HG03520 (cell line): ENCODE measurements around the gene PITX2.
A peak's percentile ranks its signal among the peaks of the same experiment; 100 is the strongest.

ENCODE experiments used
- ATAC-seq: cut with Tn5 transposase; IDR thresholded peaks from one replicate; pipeline ENCODE4 v1.9.1; 2021; ENCODE audit warnings: mild to moderate bottlenecking, moderate library complexity; ENCODE audit not compliant: unreplicated experiment

PITX2 gene

GRCh38 chr4:110636680-110637407 is 14.0 kb upstream of the PITX2 start:
- no peak for ATAC-seq

- no peak for ATAC-seq
Measured at GRCh38 chr4:110636171-110636679, 13.3 kb upstream of the PITX2 start.

DNA sequence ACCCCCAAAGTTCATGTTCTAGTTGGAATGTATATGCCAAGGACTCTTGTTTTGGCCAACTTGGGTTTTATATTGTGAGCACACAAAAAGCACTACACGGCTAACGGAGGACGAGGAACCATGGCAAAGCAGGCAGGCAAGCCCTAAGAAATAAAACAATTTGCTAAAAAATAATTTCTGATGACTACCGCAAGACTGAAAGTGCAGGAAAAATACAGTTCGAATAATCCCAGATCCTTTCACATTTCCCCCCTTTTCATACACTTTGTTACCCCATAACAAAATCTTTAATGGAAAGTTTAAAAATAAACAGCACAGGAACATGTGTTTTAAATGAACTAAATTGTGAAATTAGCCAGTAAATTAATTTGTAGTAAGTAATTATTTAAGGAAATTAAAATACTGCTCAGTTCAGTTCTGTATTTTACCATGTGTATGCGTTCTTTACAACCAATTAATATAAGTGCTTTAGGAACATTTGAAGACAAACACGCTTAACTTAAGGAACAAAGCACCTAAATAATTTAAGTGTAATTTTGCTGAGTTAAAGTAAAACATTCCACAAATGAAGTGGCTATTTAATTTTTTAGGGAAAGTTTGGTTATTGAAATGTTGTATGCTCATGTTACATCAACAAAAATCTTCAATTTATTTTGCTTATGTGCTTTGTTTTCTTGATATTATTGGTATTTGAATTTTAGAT is 12.4 kb upstream of the PITX2 start:
- ATAC-seq = no peak

- ATAC-seq = no peak
Measured at GRCh38 chr4:110634350-110635162, 11.7 kb upstream of the PITX2 start.

- no peak for ATAC-seq
Measured at GRCh38 chr4:110633358-110634341, 10.8 kb upstream of the PITX2 start.

GRCh38 chr4:110632506-110633357 is 9.9 kb upstream of the PITX2 start:
- ATAC-seq = no peak

DNA sequence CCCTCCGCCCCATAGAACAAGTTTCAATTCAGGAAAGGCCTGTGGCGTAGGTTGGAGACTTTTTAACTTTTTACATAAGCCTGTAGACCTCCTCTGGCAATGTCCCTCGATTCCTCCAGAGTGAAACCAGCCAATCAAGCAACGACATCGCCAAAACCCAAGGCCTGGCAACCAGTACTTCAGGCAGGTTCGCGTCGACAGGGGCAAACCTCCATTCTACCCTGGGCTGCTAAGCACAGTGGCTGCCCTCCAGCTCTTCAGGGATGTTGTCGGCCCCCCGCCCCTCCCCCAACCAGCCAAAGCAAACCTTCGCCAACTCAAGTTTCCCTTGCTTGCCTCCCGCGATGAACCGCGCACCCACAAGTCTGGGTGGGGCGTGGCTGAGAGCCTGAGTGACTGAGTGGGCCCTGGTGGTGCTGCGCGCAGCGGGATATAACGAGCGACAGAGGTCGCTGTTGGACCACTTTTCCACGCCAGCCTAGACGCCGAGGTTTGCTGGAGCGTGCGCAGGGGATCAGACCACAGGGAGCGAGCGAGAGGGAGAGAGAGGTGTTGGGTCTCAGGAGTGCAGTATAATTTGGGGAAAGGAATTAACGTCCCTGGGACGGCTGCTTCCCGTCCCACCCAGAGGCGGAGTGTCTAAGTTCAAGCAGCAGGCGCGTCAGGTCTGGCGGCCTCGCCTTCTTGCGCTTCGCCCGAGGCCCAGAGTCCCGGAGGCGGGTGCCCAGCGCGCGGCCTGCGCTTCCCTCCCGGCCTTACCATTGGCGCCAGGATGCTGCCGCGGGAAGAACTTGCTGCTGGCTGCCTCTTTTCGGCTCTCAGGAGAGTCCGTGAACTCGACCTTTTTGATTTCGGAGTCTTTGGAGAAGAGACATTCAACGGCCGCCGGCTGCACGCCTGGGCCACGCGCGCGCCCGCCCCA is 9.0 kb upstream of the PITX2 start:
- peak; percentile 98 for ATAC-seq

GRCh38 chr4:110630688-110631402 is 8.0 kb upstream of the PITX2 start:
- no peak for ATAC-seq

GRCh38 chr4:110629780-110630687 is 7.2 kb upstream of the PITX2 start:
- ATAC-seq = no peak

DNA sequence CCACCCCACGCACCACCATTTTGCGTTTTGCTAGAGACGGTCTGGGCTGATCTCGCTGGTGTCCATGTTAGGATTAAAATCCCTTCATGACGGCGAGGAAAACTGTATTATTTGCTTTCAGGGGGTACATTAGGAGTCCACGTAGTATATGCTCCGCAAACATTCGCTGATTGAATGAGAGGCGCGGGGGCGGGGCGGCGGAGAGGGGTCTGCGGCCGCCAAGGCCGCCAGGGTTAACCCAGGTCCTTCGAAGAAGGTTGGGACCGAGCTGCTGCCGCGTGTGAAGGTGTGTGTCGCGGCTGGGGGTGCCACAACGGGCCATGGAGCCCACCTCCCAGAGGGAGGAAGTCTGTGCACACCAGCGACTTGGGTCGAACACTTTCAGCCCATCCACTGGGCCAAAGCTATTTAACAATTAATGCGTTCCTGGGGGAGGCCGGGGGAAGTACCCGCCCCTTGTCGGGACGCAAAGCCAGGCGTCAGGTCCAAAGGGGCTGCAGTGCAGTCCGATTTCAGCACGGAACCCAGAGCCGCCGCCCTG is 6.4 kb upstream of the PITX2 start:
- no peak for ATAC-seq

DNA sequence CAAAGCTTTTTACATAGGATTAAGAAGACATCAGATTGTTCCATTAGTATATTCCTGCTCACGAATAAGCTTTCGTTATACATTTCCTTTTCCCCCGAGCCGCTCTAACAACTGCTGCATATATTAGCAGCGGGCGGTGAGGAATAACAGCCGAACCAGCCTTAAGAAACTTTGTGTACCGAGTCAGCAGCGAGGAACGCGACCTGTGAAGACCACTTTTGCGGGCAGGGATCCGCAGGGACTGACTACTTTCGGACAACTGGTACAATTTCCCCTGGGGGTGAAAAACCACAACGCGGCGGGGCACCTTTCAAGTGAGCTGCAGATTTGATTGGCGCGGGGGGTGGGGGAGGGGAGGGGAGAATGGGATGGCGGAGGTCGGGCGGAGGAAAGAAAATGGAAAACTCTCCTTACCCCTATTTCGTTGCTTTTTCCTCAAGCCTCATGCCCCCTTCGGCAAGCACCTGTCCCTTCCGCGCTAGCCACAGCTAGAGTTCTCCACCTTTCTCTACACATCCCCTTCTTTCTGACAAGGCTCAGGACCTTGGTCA is 5.9 kb upstream of the PITX2 start:
- ATAC-seq = no peak

GRCh38 chr4:110627977-110628662 is 5.2 kb upstream of the PITX2 start:
- no peak for ATAC-seq

DNA sequence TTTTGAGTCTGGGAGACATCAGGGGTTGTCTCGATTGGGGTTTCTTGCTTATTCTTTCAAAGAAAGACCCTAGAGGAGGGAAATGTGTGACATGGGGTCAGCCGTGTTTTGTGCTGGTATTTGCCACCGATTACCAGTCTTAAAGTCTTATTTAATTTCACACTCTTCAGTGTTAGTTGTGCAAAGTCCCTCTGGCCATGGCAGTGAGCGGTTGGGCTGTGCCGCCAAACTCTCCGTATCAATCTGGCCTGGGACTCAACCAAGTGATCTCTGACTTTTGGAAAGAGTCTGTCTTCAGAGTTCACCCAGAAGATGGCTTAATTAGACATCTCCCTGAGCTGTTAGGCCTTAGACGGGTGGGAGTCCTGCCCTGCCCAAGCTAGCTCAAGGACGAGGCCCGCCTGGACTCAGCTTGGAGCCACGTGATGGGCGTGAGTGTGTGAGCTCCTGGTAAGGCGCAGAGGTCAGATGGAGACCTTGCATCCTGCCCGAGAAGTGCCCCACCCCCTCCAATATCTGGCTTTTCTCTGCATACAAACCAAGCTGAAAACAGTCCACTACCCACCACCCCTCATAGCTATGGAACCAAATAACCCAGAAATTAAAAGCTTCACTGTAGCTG is 3.8 kb upstream of the PITX2 start:
- ATAC-seq = no peak

DNA sequence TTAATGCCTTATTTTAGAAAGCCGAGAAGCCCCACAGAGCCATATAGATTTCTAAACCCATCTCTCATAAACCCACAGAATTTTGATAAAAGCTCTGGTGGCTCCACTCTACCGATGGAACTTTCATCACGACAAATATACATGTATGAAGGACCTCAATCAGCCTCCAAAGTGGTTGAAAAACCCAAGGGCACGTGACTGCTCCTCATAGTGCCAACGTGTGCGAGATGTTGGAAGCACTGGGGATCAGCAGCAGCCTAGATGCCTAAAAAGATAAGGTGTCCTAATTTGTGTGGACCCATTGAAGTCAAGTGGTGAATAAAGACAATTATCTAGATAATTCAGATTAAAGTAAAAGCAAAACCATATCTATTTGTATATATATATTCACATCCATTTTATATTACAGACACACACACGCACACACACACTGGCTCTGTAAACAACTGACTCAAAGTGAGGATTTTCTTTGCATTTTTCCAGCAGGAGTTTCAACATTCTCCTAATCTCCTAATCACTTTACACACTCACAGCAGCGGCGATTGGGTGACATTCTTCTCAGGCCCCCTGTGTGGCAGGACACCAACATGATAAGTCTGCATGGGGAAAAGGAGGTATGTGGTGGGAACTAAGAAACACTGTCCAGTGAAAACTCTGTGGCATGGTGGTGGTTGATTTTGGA is 2.8 kb upstream of the PITX2 start:
- ATAC-seq = no peak
